OCI-LY1 (cell line): ENCODE data around the gene CD2BP2.

ENCODE experiments used
- H2AFZ ChIP-seq: fragments of 200-600 bp; sonication (generic), shearing (Covaris generic); 2 replicates; pipeline ENCODE4 v1.6.0; 2014; ENCODE audit warnings: antibody characterized with exemption, mild to moderate bottlenecking, low read length
- H3F3A ChIP-seq: fragments of 200-600 bp; sonication (generic), shearing (Covaris generic); 2 replicates; pipeline ENCODE4 v1.6.0; 2014; ENCODE audit warnings: mild to moderate bottlenecking, antibody characterized with exemption, low read length, moderate library complexity; ENCODE audit not compliant: insufficient read depth
- H3K27ac ChIP-seq: fragments of 200-600 bp; sonication (generic); 2 replicates; pipeline ENCODE4 v1.5.1; 2014; ENCODE audit warnings: low read length, mixed run types, mild to moderate bottlenecking, low read depth; ENCODE audit not compliant: poor library complexity, severe bottlenecking
- H3K27me3 ChIP-seq: fragments of 200-600 bp; sonication (generic); 2 replicates; pipeline ENCODE4 v1.6.0; 2014; ENCODE audit warnings: antibody characterized with exemption, mild to moderate bottlenecking, low read length, moderate library complexity; ENCODE audit not compliant: insufficient read depth
- H3K36me3 ChIP-seq: fragments of 200-600 bp; sonication (generic); 2 replicates; pipeline ENCODE4 v1.6.1; 2014; ENCODE audit warnings: mild to moderate bottlenecking, antibody characterized with exemption, low read length, moderate library complexity, mixed read lengths; ENCODE audit not compliant: insufficient read depth
- H3K4me1 ChIP-seq: fragments of 200-600 bp; sonication (generic); 2 replicates; pipeline ENCODE4 v1.5.1; 2014; ENCODE audit warnings: mild to moderate bottlenecking, low read length, moderate library complexity; ENCODE audit not compliant: insufficient read depth, severe bottlenecking
- H3K4me2 ChIP-seq: fragments of 200-600 bp; sonication (generic), shearing (Covaris generic); 2 replicates; pipeline ENCODE4 v1.6.1; 2014; ENCODE audit warnings: low read length
- H3K4me3 ChIP-seq: fragments of 200-600 bp; sonication (generic); 2 replicates; pipeline ENCODE4 v1.5.1; 2014; ENCODE audit warnings: low read length, low read depth, mild to moderate bottlenecking, mixed read lengths; ENCODE audit not compliant: poor library complexity, severe bottlenecking
- H3K79me2 ChIP-seq: fragments of 200-600 bp; shearing (Covaris generic); 2 replicates; pipeline ENCODE4 v1.6.1; 2016; ENCODE audit warnings: mixed run types, low read length, mixed read lengths; ENCODE audit not compliant: insufficient read depth
- H3K9ac ChIP-seq: fragments of 200-600 bp; sonication (generic), shearing (Covaris generic); 2 replicates; pipeline ENCODE4 v1.6.1; 2014; ENCODE audit warnings: mild to moderate bottlenecking, low read length, mixed read lengths
- H3K9me2 ChIP-seq: fragments of 200-600 bp; sonication (generic), shearing (Covaris generic); 2 replicates; pipeline ENCODE4 v1.6.1; 2014; ENCODE audit warnings: low read depth, mild to moderate bottlenecking, low read length, mixed read lengths
- H3K9me3 ChIP-seq: fragments of 200-600 bp; shearing (Covaris generic); 2 replicates; pipeline ENCODE4 v1.6.1; 2014; ENCODE audit warnings: low read length, mixed read lengths
- H4K20me1 ChIP-seq: fragments of 200-600 bp; sonication (generic), shearing (Covaris generic); 2 replicates; pipeline ENCODE4 v1.6.0; 2016; ENCODE audit warnings: mild to moderate bottlenecking, low read length; ENCODE audit not compliant: insufficient read depth
- CTCF ChIP-seq: fragments of 200-600 bp; sonication (generic), shearing (Covaris generic); IDR thresholded peaks from 2 replicates; pipeline ENCODE4 v1.5.1; 2017; ENCODE audit warnings: mild to moderate bottlenecking, antibody characterized with exemption, low read length, moderate library complexity, mixed read lengths
- EZH2 ChIP-seq: fragments of 200-600 bp; sonication (generic), shearing (Covaris generic); IDR thresholded peaks from 2 replicates; pipeline ENCODE4 v1.8.0; 2017; ENCODE audit warnings: borderline replicate concordance, mixed run types, mild to moderate bottlenecking, antibody characterized with exemption, low read length, moderate library complexity, mixed read lengths

CD2BP2 gene

DNA sequence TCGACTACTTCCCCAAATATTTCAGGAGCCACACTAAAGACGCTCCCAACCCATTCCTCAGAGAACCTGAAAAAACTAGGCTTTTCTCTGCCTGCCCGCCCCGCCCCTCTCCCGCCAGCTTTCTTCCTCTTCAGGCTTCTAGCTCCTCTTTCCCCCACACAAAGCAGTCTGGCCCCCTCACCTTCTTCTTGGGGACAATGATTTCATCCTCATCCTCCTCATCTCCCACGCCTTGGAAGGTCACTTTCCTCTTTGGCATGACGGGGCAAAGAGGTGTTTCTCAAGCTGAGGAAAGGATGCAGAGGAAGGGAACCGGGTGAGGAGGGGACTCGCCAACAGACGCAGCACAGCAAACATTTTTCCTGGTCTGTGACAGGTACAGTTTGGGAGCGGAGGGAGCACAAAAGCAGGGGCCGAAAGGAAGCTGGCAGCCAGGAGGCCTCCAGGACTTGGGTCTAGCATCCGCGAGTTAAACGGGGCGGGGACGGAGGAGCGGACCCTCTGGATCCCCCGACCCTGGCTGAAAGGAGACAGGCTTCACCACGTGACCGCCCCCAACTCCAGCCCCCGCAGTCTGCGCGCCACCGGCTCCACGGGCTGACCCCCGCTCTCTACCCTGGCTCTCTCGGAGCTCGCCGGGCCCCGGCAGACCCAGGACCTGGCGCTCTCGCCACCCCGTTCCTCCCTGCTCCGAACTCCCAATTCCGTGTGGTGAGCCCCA is 525 bp downstream of the CD2BP2 start:
- Histone ChIP-seq H2AFZ (no peak overlapping the region), H3K9ac (peak overlapping the region; percentile 93), H4K20me1 (no peaks in the 10 kb centered on the region), H3K36me3 (peaks cover 71% of the 10 kb centered on the region), H3K4me2 (peak overlapping the region; percentile 87), H3K4me1 (peaks cover 67% of the 10 kb centered on the region), H3K27ac (peak overlapping the region; percentile 71), H3K4me3 (peak overlapping the region; percentile 94), H3K27me3 (no peaks in the 10 kb centered on the region), H3F3A (no peaks in the 10 kb centered on the region), H3K9me3 (no peaks in the 10 kb centered on the region), H3K9me2 (no peaks in the 10 kb centered on the region), H3K79me2 (peaks cover 10% of the 10 kb centered on the region; the same call in 1 of the 2 replicates)
- TF ChIP-seq CTCF (no peak), EZH2 (no peak)

- peak overlapping the region; percentile 87 for H3K4me2 ChIP-seq
- peaks cover 7% of the 10 kb centered on the region for H3F3A ChIP-seq
- H3K4me3 ChIP-seq, result peak overlapping the region; percentile 94
- H3K27ac ChIP-seq, result peak overlapping the region; percentile 99
- TF ChIP-seq CTCF (no peak), EZH2 (no peak)
- H4K20me1 ChIP-seq, result no peaks in the 10 kb centered on the region
- no peak overlapping the region for H2AFZ ChIP-seq
- H3K27me3 ChIP-seq, result no peaks in the 10 kb centered on the region
- H3K9ac ChIP-seq, result peak overlapping the region; percentile 93
- peaks cover 10% of the 10 kb centered on the region; the same call in 1 of the 2 replicates for H3K79me2 ChIP-seq
- H3K4me1 ChIP-seq, result peaks cover 77% of the 10 kb centered on the region
- H3K9me2 ChIP-seq, result no peaks in the 10 kb centered on the region
- H3K9me3 ChIP-seq, result no peaks in the 10 kb centered on the region
- peaks cover 61% of the 10 kb centered on the region for H3K36me3 ChIP-seq
Measured at GRCh38 chr16:30353438-30354129, 1.5 kb downstream of the CD2BP2 start.

- H3K79me2 ChIP-seq, result peaks cover 10% of the 10 kb centered on the region; the same call in 1 of the 2 replicates
- no peaks in the 10 kb centered on the region for H3K9me2 ChIP-seq
- no peaks in the 10 kb centered on the region for H3K9me3 ChIP-seq
- no peaks in the 10 kb centered on the region for H4K20me1 ChIP-seq
- H3K27ac ChIP-seq, result peak overlapping the region; percentile 99
- H3F3A ChIP-seq, result peaks cover 7% of the 10 kb centered on the region
- peaks cover 52% of the 10 kb centered on the region for H3K36me3 ChIP-seq
- H3K9ac ChIP-seq, result no peak overlapping the region
- H3K4me1 ChIP-seq, result peaks cover 84% of the 10 kb centered on the region
- H3K27me3 ChIP-seq, result no peaks in the 10 kb centered on the region
- TF ChIP-seq EZH2 (no peak), CTCF (peak; percentile 41; the same call in 1 of the 2 replicates)
- no peak overlapping the region for H2AFZ ChIP-seq
- H3K4me3 ChIP-seq, result peak overlapping the region; percentile 94
- H3K4me2 ChIP-seq, result peak overlapping the region; percentile 87
Measured at GRCh38 chr16:30352488-30353401, 2.4 kb downstream of the CD2BP2 start.
